BJ (cell line): ENCODE measurements around the gene BAHD1. TPM values are rescaled to one million over a fixed set of nuclear protein-coding genes. Genes with fewer than 3 reads are reported as not detected.

Experiments
- CTCF ChIA-PET: fragments of 350-600 bp; formaldehyde crosslinking; extraction: SDS; loops from one replicate; lab custom pipeline; 2021; ENCODE audit warnings: antibody characterized with exemption, inconsistent platforms; lab: Yijun Ruan, JAX
- POLR2A ChIA-PET: fragments of 300-600 bp; sonication (Branson Sonifier 250); formaldehyde crosslinking; extraction: SDS; loops from one replicate; lab custom pipeline; 2021; ENCODE audit warnings: antibody characterized with exemption; lab: Charles Lee
- DNase-seq: peaks from one replicate; pipeline ENCODE4 v3.0.0-alpha.2; 2011; ENCODE audit warnings: low read depth
- H3K27me3 ChIP-seq: 2 replicates; pipeline ENCODE4 v1.6.0; 2011; ENCODE audit warnings: low read length; ENCODE audit not compliant: control insufficient read depth, insufficient read depth
- H3K36me3 ChIP-seq: 2 replicates; pipeline ENCODE4 v1.5.1; 2011; ENCODE audit warnings: low read length; ENCODE audit not compliant: control insufficient read depth, insufficient read depth
- H3K4me3 ChIP-seq: 2 replicates; pipeline ENCODE4 v1.5.1; 2011; ENCODE audit warnings: low read depth, mild to moderate bottlenecking, control low read depth, low read length
- CTCF ChIP-seq: IDR thresholded peaks from 2 replicates; pipeline ENCODE4 v1.5.1; 2011; ENCODE audit warnings: low read depth, mild to moderate bottlenecking, control low read depth, inconsistent platforms, low read length, moderate library complexity; ENCODE audit not compliant: insufficient read depth
- polyA plus RNA-seq: library from polyadenylated mRNA; depleted of rRNA; stranded (reverse); fragments of >200 nt; gene quantifications from 2 replicates; pipeline ENCODE4 v1.2.3, GENCODE V29; 2011

BAHD1 gene
- polyA plus RNA-seq, 1 experiment, result 3.3 TPM

- ChIA-PET POLR2A (no interaction called here), CTCF (no interaction called here)
- DNase-seq, result no peak
- no peaks in the 10 kb centered on the region for H3K36me3 ChIP-seq
- H3K27me3 ChIP-seq, result peaks cover 19% of the 10 kb centered on the region
- H3K4me3 ChIP-seq, result no peak overlapping the region
- TF ChIP-seq CTCF, result no peak
Observed at GRCh38 chr15:40430271-40430805, 10.4 kb upstream of the BAHD1 start.

GRCh38 chr15:40435023-40435709 is 5.6 kb upstream of the BAHD1 start:
- no peak overlapping the region for H3K4me3 ChIP-seq
- ChIA-PET POLR2A (no interaction called here), CTCF (interaction anchor here (0.6 to 2.3 kb wide), 7 partner anchors 11 to 529 kb away, joined by 3 to 7 read pairs (median 4); no protein-coding TSS in a partner anchor)
- peaks cover 38% of the 10 kb centered on the region for H3K27me3 ChIP-seq
- DNase-seq, result no peak
- TF ChIP-seq CTCF, result no peak
- no peaks in the 10 kb centered on the region for H3K36me3 ChIP-seq

GRCh38 chr15:40435710-40436089 is 5.1 kb upstream of the BAHD1 start:
- Histone ChIP-seq H3K36me3 (no peaks in the 10 kb centered on the region), H3K27me3 (peaks cover 38% of the 10 kb centered on the region), H3K4me3 (no peak overlapping the region; the same call in 1 of the 2 replicates)
- ChIA-PET CTCF (interaction anchor here (0.7 to 2.3 kb wide), 7 partner anchors 10 to 161 kb away, joined by 3 to 7 read pairs (median 4); no protein-coding TSS in a partner anchor), POLR2A (no interaction called here)
- DNase-seq, result no peak
- no peak for TF ChIP-seq CTCF

GRCh38 chr15:40436116-40436891 is 4.4 kb upstream of the BAHD1 start:
- H3K36me3 ChIP-seq, result no peaks in the 10 kb centered on the region
- H3K27me3 ChIP-seq, result peaks cover 38% of the 10 kb centered on the region
- CTCF ChIA-PET, result interaction anchor here (1.6 to 2.3 kb wide), 5 partner anchors 12 to 162 kb away, joined by 3 to 7 read pairs (median 5); no protein-coding TSS in a partner anchor
- peak overlapping the region; percentile 33 for H3K4me3 ChIP-seq
- DNase-seq, result no peak
- POLR2A ChIA-PET, result no interaction called here
- no peak for TF ChIP-seq CTCF
